Measurements from ENCODE around the gene PTCRA.

- TF ChIP-seq POLR2A (IDR thresholded peaks at IDR 0.05), result peak; percentile 60 to 64 (median 64)
- peak in 2 of 7 experiments; percentile 20 to 26 for TF ChIP-seq CTCF (IDR thresholded peaks at IDR 0.05)
These were observed 23.3 kb downstream of the PTCRA start for GRCh38 chr6:42938987-42939809.

All from body of pancreas (tissue), 4 donors.